LNCaP clone FGC (cell line): ENCODE data around the gene CFAP97D2.

Experiments used
- DNase-seq: peaks from one replicate; pipeline ENCODE4 v3.0.0-alpha.2; 2011; ENCODE audit warnings: low read depth
- H3K4me3 ChIP-seq: 2 replicates; pipeline ENCODE4 v1.5.1; 2011; ENCODE audit warnings: mild to moderate bottlenecking, low read depth, low read length, control low read depth
- CTCF ChIP-seq: IDR thresholded peaks from 2 replicates; pipeline ENCODE4 v1.5.1; 2012; ENCODE audit warnings: mild to moderate bottlenecking; ENCODE audit not compliant: control insufficient read depth, insufficient read depth; ENCODE audit errors: extremely low read depth

The CFAP97D2 gene

GRCh38 chr13:114141261-114141996 lies 37.6 kb upstream of the CFAP97D2 start:
- no peak for TF ChIP-seq CTCF
- no peak overlapping the region for H3K4me3 ChIP-seq
- no peak for DNase-seq

GRCh38 chr13:114142137-114142550 lies 36.9 kb upstream of the CFAP97D2 start:
- no peak for TF ChIP-seq CTCF
- no peak for DNase-seq
- H3K4me3 ChIP-seq: no peak overlapping the region

GRCh38 chr13:114142640-114143490 lies 36.2 kb upstream of the CFAP97D2 start:
- H3K4me3 ChIP-seq: no peak overlapping the region
- DNase-seq: no peak

GRCh38 chr13:114143806-114144605 lies 35.1 kb upstream of the CFAP97D2 start:
- H3K4me3 ChIP-seq: no peak overlapping the region
- TF ChIP-seq CTCF: no peak
- no peak for DNase-seq

More at GRCh38 chr13:114142640-114143490, 36.2 kb upstream of the CFAP97D2 start:
- TF ChIP-seq CTCF: no peak

GRCh38 chr13:114144606-114145244 lies 34.3 kb upstream of the CFAP97D2 start:
- DNase-seq: no peak
- no peak for TF ChIP-seq CTCF

GRCh38 chr13:114145256-114145655 lies 33.8 kb upstream of the CFAP97D2 start:
- no peak overlapping the region for H3K4me3 ChIP-seq
- no peak for DNase-seq
- TF ChIP-seq CTCF: no peak

More at GRCh38 chr13:114144606-114145244, 34.3 kb upstream of the CFAP97D2 start:
- H3K4me3 ChIP-seq: no peak overlapping the region
